OCI-LY1 (cell line): ENCODE measurements around the gene SLC22A25.

Experiments used
- H2AFZ ChIP-seq: fragments of 200-600 bp; sonication (generic), shearing (Covaris generic); 2 replicates; pipeline ENCODE4 v1.6.0; 2014; ENCODE audit warnings: antibody characterized with exemption, mild to moderate bottlenecking, low read length
- H3F3A ChIP-seq: fragments of 200-600 bp; sonication (generic), shearing (Covaris generic); 2 replicates; pipeline ENCODE4 v1.6.0; 2014; ENCODE audit warnings: mild to moderate bottlenecking, antibody characterized with exemption, low read length, moderate library complexity; ENCODE audit not compliant: insufficient read depth
- H3K27ac ChIP-seq: fragments of 200-600 bp; sonication (generic); 2 replicates; pipeline ENCODE4 v1.5.1; 2014; ENCODE audit warnings: low read length, mixed run types, mild to moderate bottlenecking, low read depth; ENCODE audit not compliant: poor library complexity, severe bottlenecking
- H3K27me3 ChIP-seq: fragments of 200-600 bp; sonication (generic); 2 replicates; pipeline ENCODE4 v1.6.0; 2014; ENCODE audit warnings: antibody characterized with exemption, mild to moderate bottlenecking, low read length, moderate library complexity; ENCODE audit not compliant: insufficient read depth
- H3K36me3 ChIP-seq: fragments of 200-600 bp; sonication (generic); 2 replicates; pipeline ENCODE4 v1.6.1; 2014; ENCODE audit warnings: mild to moderate bottlenecking, antibody characterized with exemption, low read length, moderate library complexity, mixed read lengths; ENCODE audit not compliant: insufficient read depth
- H3K4me1 ChIP-seq: fragments of 200-600 bp; sonication (generic); 2 replicates; pipeline ENCODE4 v1.5.1; 2014; ENCODE audit warnings: mild to moderate bottlenecking, low read length, moderate library complexity; ENCODE audit not compliant: insufficient read depth, severe bottlenecking
- H3K4me2 ChIP-seq: fragments of 200-600 bp; sonication (generic), shearing (Covaris generic); 2 replicates; pipeline ENCODE4 v1.6.1; 2014; ENCODE audit warnings: low read length
- H3K4me3 ChIP-seq: fragments of 200-600 bp; sonication (generic); 2 replicates; pipeline ENCODE4 v1.5.1; 2014; ENCODE audit warnings: low read length, low read depth, mild to moderate bottlenecking, mixed read lengths; ENCODE audit not compliant: poor library complexity, severe bottlenecking
- H3K79me2 ChIP-seq: fragments of 200-600 bp; shearing (Covaris generic); 2 replicates; pipeline ENCODE4 v1.6.1; 2016; ENCODE audit warnings: mixed run types, low read length, mixed read lengths; ENCODE audit not compliant: insufficient read depth
- H3K9ac ChIP-seq: fragments of 200-600 bp; sonication (generic), shearing (Covaris generic); 2 replicates; pipeline ENCODE4 v1.6.1; 2014; ENCODE audit warnings: mild to moderate bottlenecking, low read length, mixed read lengths
- H3K9me2 ChIP-seq: fragments of 200-600 bp; sonication (generic), shearing (Covaris generic); 2 replicates; pipeline ENCODE4 v1.6.1; 2014; ENCODE audit warnings: low read depth, mild to moderate bottlenecking, low read length, mixed read lengths
- H3K9me3 ChIP-seq: fragments of 200-600 bp; shearing (Covaris generic); 2 replicates; pipeline ENCODE4 v1.6.1; 2014; ENCODE audit warnings: low read length, mixed read lengths
- H4K20me1 ChIP-seq: fragments of 200-600 bp; sonication (generic), shearing (Covaris generic); 2 replicates; pipeline ENCODE4 v1.6.0; 2016; ENCODE audit warnings: mild to moderate bottlenecking, low read length; ENCODE audit not compliant: insufficient read depth
- CTCF ChIP-seq: fragments of 200-600 bp; sonication (generic), shearing (Covaris generic); IDR thresholded peaks from 2 replicates; pipeline ENCODE4 v1.5.1; 2017; ENCODE audit warnings: mild to moderate bottlenecking, antibody characterized with exemption, low read length, moderate library complexity, mixed read lengths
- EZH2 ChIP-seq: fragments of 200-600 bp; sonication (generic), shearing (Covaris generic); IDR thresholded peaks from 2 replicates; pipeline ENCODE4 v1.8.0; 2017; ENCODE audit warnings: borderline replicate concordance, mixed run types, mild to moderate bottlenecking, antibody characterized with exemption, low read length, moderate library complexity, mixed read lengths

SLC22A25 gene

GRCh38 chr11:63240791-63241379, 2.5 kb downstream of the SLC22A25 start:
- Histone ChIP-seq H3K9ac (no peak overlapping the region), H3K36me3 (no peaks in the 10 kb centered on the region), H3K79me2 (no peaks in the 10 kb centered on the region), H3K4me1 (no peaks in the 10 kb centered on the region), H3K4me2 (no peak overlapping the region), H3K27ac (no peak overlapping the region), H3K4me3 (no peak overlapping the region), H2AFZ (no peak overlapping the region), H3K27me3 (no peaks in the 10 kb centered on the region), H3F3A (no peaks in the 10 kb centered on the region), H3K9me2 (no peaks in the 10 kb centered on the region), H4K20me1 (no peaks in the 10 kb centered on the region), H3K9me3 (no peaks in the 10 kb centered on the region)
- TF ChIP-seq EZH2 (no peak), CTCF (no peak)

- H3K4me1 ChIP-seq: no peaks in the 10 kb centered on the region
- H3K27me3 ChIP-seq: no peaks in the 10 kb centered on the region
- H4K20me1 ChIP-seq: no peaks in the 10 kb centered on the region
- H3K9me3 ChIP-seq: no peaks in the 10 kb centered on the region
- H3K27ac ChIP-seq: no peak overlapping the region
- no peaks in the 10 kb centered on the region for H3F3A ChIP-seq
- H3K9me2 ChIP-seq: no peaks in the 10 kb centered on the region
- H3K36me3 ChIP-seq: no peaks in the 10 kb centered on the region
- no peak overlapping the region for H3K4me2 ChIP-seq
- no peaks in the 10 kb centered on the region for H3K79me2 ChIP-seq
- no peak for TF ChIP-seq EZH2
- no peak for TF ChIP-seq CTCF
- no peak overlapping the region for H3K4me3 ChIP-seq
- no peak overlapping the region for H3K9ac ChIP-seq
- no peak overlapping the region for H2AFZ ChIP-seq
Measured at GRCh38 chr11:63240098-63240497, 3.3 kb downstream of the SLC22A25 start.

GRCh38 chr11:63239254-63239653, 4.1 kb downstream of the SLC22A25 start:
- H3K27ac ChIP-seq: no peak overlapping the region
- H3K36me3 ChIP-seq: no peaks in the 10 kb centered on the region
- H3K9me3 ChIP-seq: no peaks in the 10 kb centered on the region
- TF ChIP-seq CTCF: no peak
- no peak for TF ChIP-seq EZH2
- no peak overlapping the region for H3K9ac ChIP-seq
- no peaks in the 10 kb centered on the region for H3K79me2 ChIP-seq
- H3K4me3 ChIP-seq: no peak overlapping the region
- H3F3A ChIP-seq: no peaks in the 10 kb centered on the region
- H4K20me1 ChIP-seq: no peaks in the 10 kb centered on the region
- H3K27me3 ChIP-seq: no peaks in the 10 kb centered on the region
- no peaks in the 10 kb centered on the region for H3K4me1 ChIP-seq
- no peak overlapping the region for H3K4me2 ChIP-seq
- no peak overlapping the region for H2AFZ ChIP-seq
- H3K9me2 ChIP-seq: no peaks in the 10 kb centered on the region
